HUDEP-2 (cell line): ENCODE data around the gene FKBP14.
"Not testable (repeated sequence)": the region's sequence is repeated elsewhere in the genome, so short reads cannot be mapped to it uniquely, and the experiment has no call there.

Source experiments
- DNase-seq, 76 experiments: peaks; one replicate each; lab custom pipeline; 2025; ENCODE audit not compliant: unreplicated experiment in 76 of 76; lab: John Stamatoyannopoulos, UW

FKBP14 gene

DNA sequence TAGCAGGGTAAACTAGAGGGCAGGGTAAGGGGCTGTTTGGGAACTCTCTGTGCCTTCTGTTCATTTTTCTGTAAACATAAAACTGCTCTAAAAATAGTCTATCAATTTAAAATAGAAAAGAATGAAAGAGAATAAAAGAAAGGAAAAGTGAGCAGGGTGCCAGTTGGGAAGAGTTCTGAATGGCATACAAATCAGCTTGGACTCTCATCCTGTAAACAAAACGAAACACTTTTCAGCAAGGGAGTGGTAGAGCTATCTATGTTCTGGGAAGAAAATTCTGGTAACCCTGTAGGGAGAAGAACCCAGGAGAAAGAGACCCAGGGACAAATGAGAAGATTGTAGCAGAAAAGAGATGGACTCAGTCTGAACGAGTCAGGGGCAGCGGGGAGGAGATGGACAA, 61.5 kb downstream of the FKBP14 start:
- DNase-seq: no peak

DNA sequence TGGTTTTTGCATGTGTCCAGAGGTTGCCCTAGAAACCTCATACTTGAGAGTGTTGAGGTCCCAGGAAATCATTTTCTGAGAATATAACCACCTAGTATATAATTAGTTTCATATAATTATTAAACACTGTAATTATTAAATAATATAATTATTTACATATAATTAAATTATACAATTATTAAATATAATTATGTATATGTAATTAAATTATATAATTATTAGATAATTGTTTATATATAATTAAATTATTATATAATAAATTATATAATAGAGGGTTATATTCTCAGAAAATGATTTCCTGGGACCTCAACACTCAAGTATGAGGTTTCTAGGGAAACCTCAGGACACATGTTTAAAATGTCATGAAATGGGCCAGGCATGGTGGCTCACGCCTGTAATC, 64.5 kb downstream of the FKBP14 start:
- no peak for DNase-seq

GRCh38 chr7:29961611-29962010, 64.9 kb downstream of the FKBP14 start:
- DNase-seq: not testable (repeated sequence)
